Measurements from ENCODE around the gene TRPM3. TPM values are rescaled to one million over a fixed set of nuclear protein-coding genes. Genes with fewer than 3 reads are reported as not detected.

Gene TRPM3
- total and polyA plus RNA-seq, 12 donors, result 0.27 to 5.3 (median 1.8) TPM

DNA sequence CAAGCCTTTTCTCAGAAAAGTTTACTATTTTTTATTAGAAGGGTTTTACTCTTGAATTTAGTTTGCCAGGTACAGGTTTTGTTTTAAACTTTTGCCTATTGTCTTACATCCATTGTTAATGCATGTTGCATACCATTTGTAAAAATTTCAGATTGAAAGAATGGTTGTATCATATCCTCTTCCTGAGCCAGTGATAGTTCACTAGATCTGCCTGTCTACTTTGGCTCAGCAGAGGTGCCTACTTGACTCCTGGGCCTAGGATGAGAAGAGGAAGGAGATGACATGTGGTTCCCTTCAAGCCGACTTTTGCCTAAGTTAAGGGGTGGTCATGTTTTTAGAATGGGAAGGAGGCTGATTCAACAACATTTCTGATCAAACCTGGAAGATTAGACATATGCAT, 232.9 kb downstream of the TRPM3 start:
- WGBS, 4 donors, result 70 to 95% (median 79%) methylated on average over 1 of the region's 1 CpG
- TF ChIP-seq POLR2A (IDR thresholded peaks at IDR 0.05) (no peak), CTCF (IDR thresholded peaks at IDR 0.05) (no peak)
- no peaks in the 10 kb centered on the region for H3K9me3 ChIP-seq (replicated peaks in 1 of 3)
- intact Hi-C loops (cut with DNase I), result no loop called here
- DNase-seq, result no peak
- H3K27ac ChIP-seq, result no peak overlapping the region
- no peaks in the 10 kb centered on the region for H3K27me3 ChIP-seq
- H3K4me3 ChIP-seq, result no peak overlapping the region
- H3K4me1 ChIP-seq (replicated peaks in 1 of 2), result no peaks in the 10 kb centered on the region
- H3K36me3 ChIP-seq (replicated peaks in 1 of 2), result no peaks in the 10 kb centered on the region

- no peak for TF ChIP-seq CTCF (IDR thresholded peaks at IDR 0.05)
- TF ChIP-seq POLR2A (IDR thresholded peaks at IDR 0.05), result no peak
- intact Hi-C loops (cut with DNase I), result no loop called here
- no peak for DNase-seq
- H3K9me3 ChIP-seq (replicated peaks in 1 of 3), result no peaks in the 10 kb centered on the region
- no peak overlapping the region for H3K27ac ChIP-seq
- H3K4me3 ChIP-seq, result no peak overlapping the region
- no peaks in the 10 kb centered on the region for H3K36me3 ChIP-seq (replicated peaks in 1 of 2)
- 60 to 70% (median 66%) methylated on average over 2 of the region's 2 CpGs for WGBS, 4 donors
- no peaks in the 10 kb centered on the region for H3K4me1 ChIP-seq (replicated peaks in 1 of 2)
- H3K27me3 ChIP-seq, result no peaks in the 10 kb centered on the region
Measured at GRCh38 chr9:70887826-70888225, 233.6 kb downstream of the TRPM3 start.

- intact Hi-C loops (cut with DNase I), result no loop called here
- Histone ChIP-seq H3K9me3 (replicated peaks in 1 of 3) (no peaks in the 10 kb centered on the region), H3K4me3 (no peak overlapping the region), H3K27me3 (no peaks in the 10 kb centered on the region), H3K27ac (no peak overlapping the region), H3K4me1 (replicated peaks in 1 of 2) (no peaks in the 10 kb centered on the region), H3K36me3 (replicated peaks in 1 of 2) (no peaks in the 10 kb centered on the region)
- DNase-seq, result no peak
- no peak for TF ChIP-seq POLR2A (IDR thresholded peaks at IDR 0.05)
- no peak for TF ChIP-seq CTCF (IDR thresholded peaks at IDR 0.05)
- 90 to 93% (median 90%) methylated on average over 7 of the region's 7 CpGs for WGBS, 4 donors
Measured at GRCh38 chr9:70883963-70884793, 237.2 kb downstream of the TRPM3 start.

GRCh38 chr9:70883056-70883455, 238.4 kb downstream of the TRPM3 start:
- 72 to 84% (median 80%) methylated on average over 1 of the region's 1 CpG for WGBS, 4 donors
- H3K36me3 ChIP-seq (replicated peaks in 1 of 2), result no peaks in the 10 kb centered on the region
- no peak overlapping the region for H3K27ac ChIP-seq
- no peak overlapping the region for H3K4me3 ChIP-seq
- intact Hi-C loops (cut with DNase I), result no loop called here
- no peaks in the 10 kb centered on the region for H3K27me3 ChIP-seq
- TF ChIP-seq CTCF (IDR thresholded peaks at IDR 0.05) (no peak), POLR2A (IDR thresholded peaks at IDR 0.05) (no peak)
- DNase-seq, result no peak
- no peaks in the 10 kb centered on the region for H3K9me3 ChIP-seq (replicated peaks in 1 of 3)
- no peaks in the 10 kb centered on the region for H3K4me1 ChIP-seq (replicated peaks in 1 of 2)

All from adrenal gland (tissue), 12 donors.